SKM-1 treated with dmso at 0.1 percent for 144 hours (cell line): ENCODE measurements around the gene NKAIN2.
A peak's percentile ranks its signal among the peaks of the same experiment; 100 is the strongest.

ENCODE experiments used
- DNase-seq: peaks from one replicate; lab custom pipeline; 2025; ENCODE audit not compliant: unreplicated experiment; lab: John Stamatoyannopoulos, UW

Gene NKAIN2

GRCh38 chr6:123803504-123804013, at the start of gene NKAIN2:
NKAIN2 (plus strand) TSS chr6:123803865.
- DNase-seq = no peak

- DNase-seq = no peak
Measured at GRCh38 chr6:123759472-123759871, 44.2 kb upstream of the NKAIN2 start.

- DNase-seq = no peak
Measured at GRCh38 chr6:123763904-123764303, 39.8 kb upstream of the NKAIN2 start.

GRCh38 chr6:123764722-123765121, 38.9 kb upstream of the NKAIN2 start:
- DNase-seq = no peak

GRCh38 chr6:123768921-123769320, 34.7 kb upstream of the NKAIN2 start:
- DNase-seq = no peak

GRCh38 chr6:123769431-123769830, 34.2 kb upstream of the NKAIN2 start:
- DNase-seq = no peak

GRCh38 chr6:123770247-123770949, 33.3 kb upstream of the NKAIN2 start:
- DNase-seq = no peak

- no peak for DNase-seq
Measured at GRCh38 chr6:123771126-123771525, 32.5 kb upstream of the NKAIN2 start.

GRCh38 chr6:123777563-123777962, 26.1 kb upstream of the NKAIN2 start:
- DNase-seq = no peak

- no peak for DNase-seq
Measured at GRCh38 chr6:123780021-123780420, 23.6 kb upstream of the NKAIN2 start.

- no peak for DNase-seq
Measured at GRCh38 chr6:123784330-123784729, 19.3 kb upstream of the NKAIN2 start.

- DNase-seq = no peak
Measured at GRCh38 chr6:123785039-123785438, 18.6 kb upstream of the NKAIN2 start.

- DNase-seq = no peak
Measured at GRCh38 chr6:123788319-123788718, 15.3 kb upstream of the NKAIN2 start.

- DNase-seq = no peak
Measured at GRCh38 chr6:123794190-123794589, 9.5 kb upstream of the NKAIN2 start.

- DNase-seq = no peak
Measured at GRCh38 chr6:123794799-123795198, 8.9 kb upstream of the NKAIN2 start.

GRCh38 chr6:123801067-123801466, 2.6 kb upstream of the NKAIN2 start:
- no peak for DNase-seq

GRCh38 chr6:123802351-123802696, 1.3 kb upstream of the NKAIN2 start:
- DNase-seq = no peak

GRCh38 chr6:123802697-123803503, 765 bp upstream of the NKAIN2 start:
- peak; percentile 50 for DNase-seq

GRCh38 chr6:123804014-123804786, 535 bp downstream of the NKAIN2 start:
- no peak for DNase-seq

GRCh38 chr6:123804787-123805540, 1.3 kb downstream of the NKAIN2 start:
- DNase-seq = no peak

- no peak for DNase-seq
Measured at GRCh38 chr6:123805921-123806320, 2.3 kb downstream of the NKAIN2 start.
